ENCODE results near the gene POLR2A.

The POLR2A gene

DNA sequence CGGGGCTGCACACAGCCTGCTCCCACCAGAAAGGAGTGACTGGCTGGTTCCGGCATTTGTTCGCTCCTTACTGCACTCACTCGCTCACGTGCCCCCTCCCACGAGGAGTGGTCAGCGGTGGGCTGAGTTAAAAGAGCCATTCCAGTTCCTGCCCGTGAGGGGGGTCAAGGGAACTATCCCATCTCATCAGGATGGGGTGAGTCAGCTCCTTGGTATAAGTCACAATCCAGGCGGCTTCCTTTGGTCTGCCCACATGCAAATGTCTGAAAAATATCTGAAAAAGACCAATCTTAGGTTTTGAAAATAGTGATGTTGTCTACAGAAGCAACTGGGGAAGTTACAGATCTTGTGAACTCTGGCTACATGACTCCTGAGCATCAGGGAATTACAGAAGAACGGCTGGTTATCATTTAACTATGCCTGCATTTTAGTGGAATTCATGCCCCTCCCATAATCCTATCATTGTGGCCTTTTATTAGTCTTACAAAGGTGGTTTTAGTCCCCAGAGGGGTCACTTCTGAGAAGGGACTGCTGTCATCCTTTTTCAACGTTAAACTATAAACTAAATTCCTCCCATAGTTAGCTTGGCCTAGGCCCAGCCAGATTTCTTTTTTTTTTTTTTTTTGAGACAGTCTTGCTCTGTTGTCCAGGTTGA lies 54.9 kb downstream of the POLR2A start:
- no peak overlapping the region for H3K4me3 ChIP-seq (ENCODE audit: low read depth, low read length)
- no peak overlapping the region for H3K27ac ChIP-seq (ENCODE audit: low read depth, low read length)
- H2AFZ ChIP-seq (ENCODE audit: low read length, unreplicated experiment) = no peak overlapping the region
- H3K79me2 ChIP-seq (ENCODE audit: control insufficient read depth, insufficient read depth, low read length, unreplicated experiment) = no peaks in the 10 kb centered on the region
- H3K27me3 ChIP-seq (ENCODE audit: insufficient read depth, low read length) = no peaks in the 10 kb centered on the region
- no peaks in the 10 kb centered on the region for H3K4me1 ChIP-seq (ENCODE audit: control insufficient read depth, insufficient read depth, low read length, unreplicated experiment)
- H3K36me3 ChIP-seq (ENCODE audit: insufficient read depth, low read length) = no peaks in the 10 kb centered on the region

DNA sequence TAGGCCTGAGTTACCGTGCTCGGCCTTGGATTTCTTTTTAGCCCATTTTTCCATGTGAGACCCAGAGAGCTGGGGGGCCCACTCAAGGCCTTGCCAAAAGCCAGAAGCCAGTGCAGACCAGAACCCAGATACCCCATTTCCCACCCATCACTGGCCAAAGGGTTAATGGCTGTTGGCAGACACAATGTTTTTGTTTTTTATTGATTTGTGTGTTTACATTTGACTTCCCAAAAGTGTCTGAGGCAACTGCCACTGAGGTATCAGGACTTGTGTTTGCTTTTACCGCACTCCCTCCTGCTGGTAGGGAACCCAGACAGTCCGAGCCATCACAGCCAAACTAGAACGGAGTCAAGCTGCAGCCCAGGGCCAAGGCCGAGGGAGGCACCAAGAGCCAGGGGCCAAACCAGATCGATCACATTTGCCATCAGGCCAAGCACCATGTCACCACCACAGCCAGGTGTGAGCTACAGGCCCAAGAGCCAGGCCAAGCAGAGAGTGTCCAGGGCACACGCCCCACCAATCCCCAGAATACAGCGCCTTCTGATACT lies 57.0 kb downstream of the POLR2A start:
- Histone ChIP-seq H3K4me1 (ENCODE audit: control insufficient read depth, insufficient read depth, low read length, unreplicated experiment) (no peaks in the 10 kb centered on the region), H3K27me3 (ENCODE audit: insufficient read depth, low read length) (no peaks in the 10 kb centered on the region), H3K4me3 (ENCODE audit: low read depth, low read length) (no peak overlapping the region), H3K79me2 (ENCODE audit: control insufficient read depth, insufficient read depth, low read length, unreplicated experiment) (no peaks in the 10 kb centered on the region), H3K36me3 (ENCODE audit: insufficient read depth, low read length) (no peaks in the 10 kb centered on the region), H2AFZ (ENCODE audit: low read length, unreplicated experiment) (no peak overlapping the region), H3K27ac (ENCODE audit: low read depth, low read length) (no peak overlapping the region)

DNA sequence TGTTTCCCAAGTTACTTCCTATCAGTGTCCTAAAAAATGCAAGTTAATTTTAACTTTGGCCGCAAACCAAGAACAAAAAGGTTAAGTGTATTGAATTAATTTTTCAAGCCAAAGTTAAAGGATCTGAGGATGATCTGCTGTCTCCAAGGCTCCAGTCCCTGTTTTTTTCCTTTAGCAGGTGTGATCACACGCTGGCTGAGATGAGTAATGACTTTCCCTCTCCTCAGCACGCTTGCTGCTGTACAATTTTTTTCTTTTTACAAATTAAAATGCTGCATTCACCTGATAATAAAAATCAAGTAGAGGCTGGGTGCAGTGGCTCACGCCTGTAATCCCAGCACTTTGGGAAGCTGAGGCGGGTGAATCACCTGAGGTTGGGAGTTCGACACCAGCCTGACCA lies 60.7 kb downstream of the POLR2A start:
- H3K36me3 ChIP-seq (ENCODE audit: insufficient read depth, low read length) = no peaks in the 10 kb centered on the region

DNA sequence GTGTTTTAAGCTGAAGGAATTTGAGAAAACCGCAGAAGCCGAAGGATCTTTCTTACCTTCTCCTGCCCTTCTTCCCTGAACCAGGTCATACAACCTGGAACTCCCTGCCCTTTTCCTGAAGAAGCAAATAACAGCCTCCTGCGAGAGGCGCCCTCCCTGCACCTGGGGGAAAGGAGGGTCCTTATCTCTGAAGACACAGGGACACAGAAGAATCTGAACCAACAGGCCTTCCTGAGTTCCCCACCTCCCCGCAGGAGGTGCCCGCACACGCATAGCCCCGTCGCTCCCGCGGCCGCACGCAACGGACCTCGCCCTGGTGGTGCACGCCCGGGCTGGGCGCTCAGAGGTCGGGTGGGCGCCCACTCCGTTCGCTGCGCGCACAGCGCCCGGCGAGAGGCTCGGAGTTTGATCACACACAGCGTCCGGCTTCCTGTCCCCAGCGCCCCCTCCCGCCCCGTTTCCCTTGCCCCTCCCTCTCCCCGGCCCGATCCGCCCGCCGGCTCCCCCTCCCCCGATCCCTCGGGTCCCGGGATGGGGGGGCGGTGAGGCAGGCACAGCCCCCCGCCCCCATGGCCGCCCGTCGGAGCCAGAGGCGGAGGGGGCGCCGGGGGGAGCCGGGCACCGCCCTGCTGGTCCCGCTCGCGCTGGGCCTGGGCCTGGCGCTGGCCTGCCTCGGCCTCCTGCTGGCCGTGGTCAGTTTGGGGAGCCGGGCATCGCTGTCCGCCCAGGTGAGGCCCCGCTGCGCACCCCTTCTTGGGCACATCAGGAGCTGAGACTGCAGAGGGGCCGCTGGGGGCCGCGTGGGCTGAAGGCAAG lies 64.6 kb downstream of the POLR2A start, which contains the start of gene TNFSF12:
Gene TNFSF12 (plus strand): TSS at position 474 of the 816 bp plus-strand sequence. CDS start 96 bp downstream, at position 570.
- H3K4me3 ChIP-seq (ENCODE audit: low read depth, low read length) = peak within 1 kb of the TSS; percentile 87
- H3K79me2 ChIP-seq (ENCODE audit: control insufficient read depth, insufficient read depth, low read length, unreplicated experiment) = no peaks in the 10 kb centered on the region
- H2AFZ ChIP-seq (ENCODE audit: low read length, unreplicated experiment) = peak within 1 kb of the TSS; percentile 95

More for the DNA sequence above, 60.7 kb downstream of the POLR2A start:
- Histone ChIP-seq H3K79me2 (ENCODE audit: control insufficient read depth, insufficient read depth, low read length, unreplicated experiment) (no peaks in the 10 kb centered on the region), H3K27ac (ENCODE audit: low read depth, low read length) (no peak overlapping the region), H2AFZ (ENCODE audit: low read length, unreplicated experiment) (no peak overlapping the region), H3K4me1 (ENCODE audit: control insufficient read depth, insufficient read depth, low read length, unreplicated experiment) (peaks cover 7% of the 10 kb centered on the region), H3K4me3 (ENCODE audit: low read depth, low read length) (no peak overlapping the region), H3K27me3 (ENCODE audit: insufficient read depth, low read length) (no peaks in the 10 kb centered on the region)

More for the DNA sequence above, 64.6 kb downstream of the POLR2A start, which contains the start of gene TNFSF12:
- Histone ChIP-seq H3K27ac (ENCODE audit: low read depth, low read length) (no peak within 1 kb of the TSS), H3K4me1 (ENCODE audit: control insufficient read depth, insufficient read depth, low read length, unreplicated experiment) (peaks cover 7% of the 10 kb centered on the region), H3K27me3 (ENCODE audit: insufficient read depth, low read length) (no peaks in the 10 kb centered on the region), H3K36me3 (ENCODE audit: insufficient read depth, low read length) (no peaks in the 10 kb centered on the region)
